SU-DHL-6 (cell line): ENCODE measurements around the gene GBA2.

Experiments
- EZH2phosphoT487 ChIP-seq: fragments of 200-600 bp; sonication (generic), shearing (Covaris generic); conservative IDR thresholded peaks from 2 replicates; pipeline ENCODE4 v1.6.1; 2018; ENCODE audit warnings: mild to moderate bottlenecking, antibody characterized with exemption, low read length, moderate library complexity, mixed read lengths
- TF ChIP-seq, protein P1 (sequence below): fragments of 200-600 bp; sonication (generic); IDR thresholded peaks from one replicate; pipeline ENCODE4 v1.5.1; 2017; ENCODE audit warnings: antibody characterized with exemption, mild to moderate bottlenecking, low read length, moderate library complexity; ENCODE audit not compliant: insufficient read depth, poor library complexity, severe bottlenecking

DNA sequence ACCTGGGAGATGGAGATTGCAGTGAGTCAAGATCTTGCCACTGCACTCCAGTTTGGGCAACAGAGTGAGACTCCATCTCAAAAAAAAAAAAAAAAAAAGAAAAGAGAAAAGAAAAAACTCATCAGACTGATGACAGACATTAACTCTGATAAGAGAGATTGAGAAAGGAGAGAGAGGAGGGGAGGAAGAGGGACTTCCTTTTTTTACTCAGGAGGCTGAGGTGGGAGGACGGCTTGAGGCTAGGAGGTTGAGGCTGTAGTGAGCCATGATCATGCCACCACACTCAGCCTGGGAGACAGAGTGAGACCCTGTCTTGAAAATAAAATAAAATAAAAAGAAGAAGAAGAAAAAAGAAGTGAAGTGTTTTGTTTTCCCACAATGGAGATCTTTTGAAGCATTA, 14.8 kb upstream of the GBA2 start:
- TF ChIP-seq, protein P1, sequence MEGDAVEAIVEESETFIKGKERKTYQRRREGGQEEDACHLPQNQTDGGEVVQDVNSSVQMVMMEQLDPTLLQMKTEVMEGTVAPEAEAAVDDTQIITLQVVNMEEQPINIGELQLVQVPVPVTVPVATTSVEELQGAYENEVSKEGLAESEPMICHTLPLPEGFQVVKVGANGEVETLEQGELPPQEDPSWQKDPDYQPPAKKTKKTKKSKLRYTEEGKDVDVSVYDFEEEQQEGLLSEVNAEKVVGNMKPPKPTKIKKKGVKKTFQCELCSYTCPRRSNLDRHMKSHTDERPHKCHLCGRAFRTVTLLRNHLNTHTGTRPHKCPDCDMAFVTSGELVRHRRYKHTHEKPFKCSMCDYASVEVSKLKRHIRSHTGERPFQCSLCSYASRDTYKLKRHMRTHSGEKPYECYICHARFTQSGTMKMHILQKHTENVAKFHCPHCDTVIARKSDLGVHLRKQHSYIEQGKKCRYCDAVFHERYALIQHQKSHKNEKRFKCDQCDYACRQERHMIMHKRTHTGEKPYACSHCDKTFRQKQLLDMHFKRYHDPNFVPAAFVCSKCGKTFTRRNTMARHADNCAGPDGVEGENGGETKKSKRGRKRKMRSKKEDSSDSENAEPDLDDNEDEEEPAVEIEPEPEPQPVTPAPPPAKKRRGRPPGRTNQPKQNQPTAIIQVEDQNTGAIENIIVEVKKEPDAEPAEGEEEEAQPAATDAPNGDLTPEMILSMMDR: no peak
- TF ChIP-seq EZH2phosphoT487: no peak
